Calu3 (cell line): ENCODE data around the gene CHRM1. TPM values are rescaled to one million over a fixed set of nuclear protein-coding genes. Genes with fewer than 3 reads are reported as not detected.

Experiments used
- BruUV-seq: library from RNA; stranded (reverse); fragments of 400-500 nt; replicated peaks from 2 replicates; lab custom pipeline; 2021; lab: Mats Ljungman, UMichigan
- CTCF ChIA-PET: fragments of 300-600 bp; sonication (Branson Sonifier 250); formaldehyde crosslinking; loops from one replicate; lab custom pipeline; 2022; ENCODE audit warnings: antibody characterized with exemption; lab: Charles Lee
- DNase-seq: peaks from one replicate; pipeline ENCODE4 v3.0.0; 2022
- H3K27ac Mint-ChIP-seq: one replicate; pipeline ENCODE4 v1.8.0; 2022; ENCODE audit warnings: mixed read lengths; ENCODE audit not compliant: unreplicated experiment
- H3K27me3 Mint-ChIP-seq: one replicate; pipeline ENCODE4 v1.8.0; 2022; ENCODE audit warnings: mixed read lengths; ENCODE audit not compliant: unreplicated experiment
- H3K36me3 Mint-ChIP-seq: one replicate; pipeline ENCODE4 v1.8.0; 2022; ENCODE audit warnings: mild to moderate bottlenecking, moderate library complexity, mixed read lengths; ENCODE audit not compliant: insufficient read depth, unreplicated experiment
- H3K4me1 Mint-ChIP-seq: one replicate; pipeline ENCODE4 v1.8.0; 2022; ENCODE audit warnings: mild to moderate bottlenecking, low read depth, mixed read lengths; ENCODE audit not compliant: unreplicated experiment
- H3K4me3 Mint-ChIP-seq: one replicate; pipeline ENCODE4 v1.8.0; 2022; ENCODE audit warnings: mild to moderate bottlenecking, low read depth, moderate library complexity, mixed read lengths; ENCODE audit not compliant: unreplicated experiment
- H3K9me3 Mint-ChIP-seq: one replicate; pipeline ENCODE4 v1.8.0; 2022; ENCODE audit warnings: low read depth, mixed read lengths; ENCODE audit not compliant: unreplicated experiment
- intact Hi-C: fragments of 100-400 bp; cut with micrococcal nuclease; formaldehyde crosslinking; loops from one replicate; pipeline ENCODE4 v1.10.0; 2022; ENCODE audit not compliant: unreplicated experiment
- total RNA-seq: library from RNA; stranded (reverse); gene quantifications from 2 replicates; pipeline ENCODE4 v1.2.3, GENCODE V29; 2022
- TF ChIP-seq, protein P1 (sequence below): fragments of 200-600 bp; IDR thresholded peaks from one replicate; pipeline ENCODE4 v1.8.0; 2022; ENCODE audit warnings: antibody characterized with exemption; ENCODE audit not compliant: unreplicated experiment

The CHRM1 gene
- total RNA-seq, 1 experiment from 2014 or later: not detected

- DNase-seq: peak; percentile 42
- no peaks in the 10 kb centered on the region for H3K36me3 Mint-ChIP-seq
- no TSS peak for BruUV-seq
- H3K27ac Mint-ChIP-seq: peak overlapping the region; percentile 35
- intact Hi-C loops: no loop called here
- TF ChIP-seq, protein P1, sequence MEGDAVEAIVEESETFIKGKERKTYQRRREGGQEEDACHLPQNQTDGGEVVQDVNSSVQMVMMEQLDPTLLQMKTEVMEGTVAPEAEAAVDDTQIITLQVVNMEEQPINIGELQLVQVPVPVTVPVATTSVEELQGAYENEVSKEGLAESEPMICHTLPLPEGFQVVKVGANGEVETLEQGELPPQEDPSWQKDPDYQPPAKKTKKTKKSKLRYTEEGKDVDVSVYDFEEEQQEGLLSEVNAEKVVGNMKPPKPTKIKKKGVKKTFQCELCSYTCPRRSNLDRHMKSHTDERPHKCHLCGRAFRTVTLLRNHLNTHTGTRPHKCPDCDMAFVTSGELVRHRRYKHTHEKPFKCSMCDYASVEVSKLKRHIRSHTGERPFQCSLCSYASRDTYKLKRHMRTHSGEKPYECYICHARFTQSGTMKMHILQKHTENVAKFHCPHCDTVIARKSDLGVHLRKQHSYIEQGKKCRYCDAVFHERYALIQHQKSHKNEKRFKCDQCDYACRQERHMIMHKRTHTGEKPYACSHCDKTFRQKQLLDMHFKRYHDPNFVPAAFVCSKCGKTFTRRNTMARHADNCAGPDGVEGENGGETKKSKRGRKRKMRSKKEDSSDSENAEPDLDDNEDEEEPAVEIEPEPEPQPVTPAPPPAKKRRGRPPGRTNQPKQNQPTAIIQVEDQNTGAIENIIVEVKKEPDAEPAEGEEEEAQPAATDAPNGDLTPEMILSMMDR: no peak
- no peaks in the 10 kb centered on the region for H3K9me3 Mint-ChIP-seq
- H3K4me3 Mint-ChIP-seq: peak overlapping the region; percentile 47
- CTCF ChIA-PET: interaction anchor here (0.6 to 1.2 kb wide), 3 partner anchors 10 to 1463 kb away, joined by 4 to 10 read pairs (median 6); no protein-coding TSS in a partner anchor
- peaks cover 19% of the 10 kb centered on the region for H3K4me1 Mint-ChIP-seq
- H3K27me3 Mint-ChIP-seq: peaks cover 95% of the 10 kb centered on the region
Measured at GRCh38 chr11:62921573-62922188, 518 bp upstream of the CHRM1 start.

DNA sequence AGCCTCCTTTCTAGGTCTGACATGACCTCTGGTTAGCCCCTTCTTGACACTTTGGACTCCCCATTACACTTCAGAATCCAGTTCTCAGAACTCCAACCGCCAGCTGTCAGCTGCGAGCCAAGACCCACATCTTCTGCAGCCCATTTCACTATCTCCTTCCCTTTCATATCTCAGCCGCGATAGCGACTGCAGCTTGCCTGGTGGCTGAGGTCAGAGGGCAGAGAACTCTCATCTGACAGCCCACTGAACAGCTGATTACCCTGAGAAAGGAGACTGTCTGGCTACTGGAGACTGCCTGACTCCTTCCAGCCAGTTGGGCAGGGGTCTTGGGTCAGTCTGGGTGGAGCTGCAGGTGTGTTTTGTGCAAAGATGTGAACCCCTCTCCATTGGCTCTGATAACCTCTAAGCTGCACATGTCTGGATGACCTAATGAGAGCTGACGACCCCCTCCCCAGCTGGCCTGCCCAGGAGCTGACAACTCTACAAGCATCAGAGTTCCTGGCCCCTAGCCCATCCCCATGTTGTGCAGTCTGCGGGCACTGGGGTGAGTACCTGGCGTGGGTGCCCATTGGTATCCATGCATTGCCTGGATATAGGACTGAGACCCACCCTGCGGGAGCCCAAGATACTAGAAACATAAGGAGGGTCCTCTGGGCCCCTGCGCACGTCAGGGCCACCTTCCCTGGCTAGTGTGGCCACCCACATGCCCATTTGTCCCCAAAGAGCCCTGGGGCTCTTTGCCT is 1.1 kb downstream of the CHRM1 start:
- CTCF ChIA-PET: interaction anchor here (0.6 to 1.2 kb wide), 3 partner anchors 21 to 55 kb away, joined by 3 to 10 read pairs (median 4); no protein-coding TSS in a partner anchor
- no peak for DNase-seq
- H3K27me3 Mint-ChIP-seq: peaks cover 92% of the 10 kb centered on the region

GRCh38 chr11:62919476-62919875 is 1.7 kb downstream of the CHRM1 start:
- BruUV-seq: no TSS peak
- TF ChIP-seq, protein P1: no peak
- Mint-ChIP-seq H3K9me3 (no peaks in the 10 kb centered on the region), H3K4me1 (peaks cover 19% of the 10 kb centered on the region), H3K4me3 (no peak overlapping the region), H3K27me3 (peaks cover 87% of the 10 kb centered on the region), H3K36me3 (no peaks in the 10 kb centered on the region), H3K27ac (no peak overlapping the region)
- intact Hi-C loops: no loop called here
- DNase-seq: no peak
- CTCF ChIA-PET: interaction anchor here (0.6 kb wide), 1 partner anchor 38 kb away, joined by 3 read pairs; no protein-coding TSS in a partner anchor

More for the DNA sequence above, 1.1 kb downstream of the CHRM1 start:
- H3K4me3 Mint-ChIP-seq: no peak overlapping the region
- BruUV-seq: no TSS peak
- H3K36me3 Mint-ChIP-seq: no peaks in the 10 kb centered on the region
- no peak overlapping the region for H3K27ac Mint-ChIP-seq
- intact Hi-C loops: no loop called here
- H3K4me1 Mint-ChIP-seq: peaks cover 19% of the 10 kb centered on the region
- H3K9me3 Mint-ChIP-seq: no peaks in the 10 kb centered on the region
- TF ChIP-seq, protein P1: no peak

- Mint-ChIP-seq H3K4me1 (peaks cover 19% of the 10 kb centered on the region), H3K9me3 (no peaks in the 10 kb centered on the region), H3K27ac (no peak overlapping the region), H3K27me3 (peaks cover 79% of the 10 kb centered on the region), H3K4me3 (no peak overlapping the region), H3K36me3 (no peaks in the 10 kb centered on the region)
- intact Hi-C loops: no loop called here
- no peak for DNase-seq
- CTCF ChIA-PET: no interaction called here
- BruUV-seq: no TSS peak
- TF ChIP-seq, protein P1: no peak
Measured at GRCh38 chr11:62918531-62918930, 2.6 kb downstream of the CHRM1 start.
